Liver (tissue), 9 donors: ENCODE data around the gene PODXL2. TPM values are rescaled to one million over a fixed set of nuclear protein-coding genes. Genes with fewer than 3 reads are reported as not detected.
A peak's percentile ranks its signal among the peaks of the same experiment; 100 is the strongest.

Experiments
- DNase-seq: peaks from one replicate; pipeline ENCODE4 v3.0.0-alpha.2; 2017; ENCODE audit warnings: low spot score
- H3K27ac ChIP-seq, 2 donors: one replicate each; pipeline ENCODE4 v1.7.0; 2013; ENCODE audit warnings: inconsistent platforms in 2 of 2, low read length in 2 of 2, control low read depth in 1 of 2, low read depth in 1 of 2, mild to moderate bottlenecking in 1 of 2
- H3K27me3 ChIP-seq, 4 donors: one replicate each; pipeline versions ENCODE4 v1.6.1 to v1.7.0; 2013; ENCODE audit warnings: low read length in 3 of 4, inconsistent platforms in 1 of 4, mild to moderate bottlenecking in 1 of 4, moderate library complexity in 1 of 4; ENCODE audit not compliant: control insufficient read depth in 4 of 4, insufficient read depth in 4 of 4
- H3K36me3 ChIP-seq, 4 donors: one replicate each; pipeline versions ENCODE4 v1.6.1 to v1.7.0; 2013; ENCODE audit warnings: low read length in 3 of 4, mild to moderate bottlenecking in 3 of 4, low read depth in 1 of 4, moderate library complexity in 1 of 4; ENCODE audit not compliant: control insufficient read depth in 4 of 4, insufficient read depth in 3 of 4
- H3K4me1 ChIP-seq, 4 donors: one replicate each; pipeline versions ENCODE4 v1.6.1 to v1.7.0; 2013; ENCODE audit warnings: low read length in 3 of 4, mild to moderate bottlenecking in 3 of 4, moderate library complexity in 1 of 4; ENCODE audit not compliant: control insufficient read depth in 4 of 4, insufficient read depth in 4 of 4
- H3K4me3 ChIP-seq, 3 donors: one replicate each; pipeline versions ENCODE4 v1.6.1 to v1.7.0; 2013; ENCODE audit warnings: low read length in 3 of 3, control low read depth in 1 of 3, low read depth in 1 of 3, mild to moderate bottlenecking in 1 of 3
- H3K9ac ChIP-seq, 2 donors: one replicate each; pipeline ENCODE4 v1.7.0; 2013; ENCODE audit warnings: low read length in 2 of 2, mild to moderate bottlenecking in 2 of 2, moderate library complexity in 2 of 2, control low read depth in 1 of 2, low read depth in 1 of 2
- H3K9me3 ChIP-seq, 4 donors: one replicate each; pipeline versions ENCODE4 v1.6.1 to v1.7.0; 2013; ENCODE audit warnings: low read length in 3 of 4; ENCODE audit not compliant: control insufficient read depth in 4 of 4
- EGR1 ChIP-seq, 2 donors: IDR thresholded peaks; 2 replicates each; pipeline ENCODE4 v1.6.1; 2016 to 2018; ENCODE audit warnings: antibody characterized with exemption in 2 of 2, low read depth in 2 of 2
- FOXA1 ChIP-seq: IDR thresholded peaks from 2 replicates; pipeline ENCODE4 v1.6.1; 2016; ENCODE audit warnings: antibody characterized with exemption
- FOXA2 ChIP-seq: IDR thresholded peaks from 2 replicates; pipeline ENCODE4 v1.6.1; 2016; ENCODE audit warnings: antibody characterized with exemption
- GABPA ChIP-seq, 2 donors: IDR thresholded peaks in 1 of 2; conservative IDR thresholded peaks in 1 of 2; 2 replicates each; pipeline ENCODE4 v1.6.1; 2016; ENCODE audit warnings: antibody characterized with exemption in 2 of 2, mild to moderate bottlenecking in 1 of 2, moderate library complexity in 1 of 2
- HNF4A ChIP-seq, 2 donors: conservative IDR thresholded peaks; 2 replicates each; pipeline ENCODE4 v1.6.1; 2016; ENCODE audit warnings: antibody characterized with exemption in 2 of 2, mild to moderate bottlenecking in 2 of 2
- HNF4G ChIP-seq: IDR thresholded peaks from 2 replicates; pipeline ENCODE4 v1.6.1; 2016; ENCODE audit warnings: antibody characterized with exemption
- JUND ChIP-seq, 2 donors: IDR thresholded peaks; 2 replicates each; pipeline ENCODE4 v1.6.1; 2016; ENCODE audit warnings: antibody characterized with exemption in 2 of 2
- NR2F2 ChIP-seq: IDR thresholded peaks from 2 replicates; pipeline ENCODE4 v1.6.1; 2016; ENCODE audit warnings: antibody characterized with exemption
- RXRA ChIP-seq, 2 donors: IDR thresholded peaks; 2 replicates each; pipeline ENCODE4 v1.6.1; 2017 to 2018; ENCODE audit warnings: antibody characterized with exemption in 2 of 2, mild to moderate bottlenecking in 1 of 2
- SP1 ChIP-seq: IDR thresholded peaks from 2 replicates; pipeline ENCODE4 v1.6.1; 2018; ENCODE audit warnings: antibody characterized with exemption, mild to moderate bottlenecking
- TAF1 ChIP-seq: conservative IDR thresholded peaks from 2 replicates; pipeline ENCODE4 v1.6.1; 2016; ENCODE audit warnings: antibody characterized with exemption, mild to moderate bottlenecking
- whole genome bisulfite sequencing: extraction: QIAGEN DNeasy Blood & Tissue Kit; methylation state at CpG from one replicate; pipeline ENCODE4 v1.1.7; 2013; 5-methylcytosine and 5-hydroxymethylcytosine counted together
- polyA plus RNA-seq, 2 donors: library from polyadenylated mRNA; stranded (reverse) in 1 of 2; unstranded in 1 of 2; fragments of 200-250 nt in 1 of 2; fragments of >200 nt in 1 of 2; fragmentation: Nextera tagmentation in 1 of 2; extraction: Ambion mirVana in 1 of 2; gene quantifications; one replicate each; pipeline versions ENCODE4 v1.2.1 to v1.2.3, GENCODE V29; 2013 to 2015
- total RNA-seq, 2 donors: library from RNA; depleted of rRNA; stranded (reverse); fragments of >200 nt; gene quantifications; one replicate each; pipeline ENCODE4 v1.2.3, GENCODE V29; 2014
- TF ChIP-seq, protein P1 (sequence below): fragments of 150-350 bp; IDR thresholded peaks from 2 replicates; pipeline ENCODE4 v1.5.1; 2017; ENCODE audit warnings: improper control_type of control experiment, low read depth, low read length; ENCODE audit not compliant: missing input control
- TF ChIP-seq, protein P2 (sequence below): IDR thresholded peaks from 2 replicates; pipeline ENCODE4 v1.6.1; 2016; ENCODE audit warnings: antibody characterized with exemption, mild to moderate bottlenecking
- TF ChIP-seq, protein P3 (sequence below): IDR thresholded peaks from 2 replicates; pipeline ENCODE4 v1.6.1; 2016; ENCODE audit warnings: antibody characterized with exemption
- TF ChIP-seq, protein P4 (sequence below): IDR thresholded peaks from 2 replicates; pipeline ENCODE4 v1.6.1; 2016; ENCODE audit warnings: antibody characterized with exemption
- donor health status: healthy.
- donor health status: healthy.
- donor health status: healthy.
- donor health status: healthy.
- donor health status: healthy.

PODXL2 gene
- total and polyA plus RNA-seq, 4 donors, result 0.47 to 1.4 (median 0.88) TPM

DNA sequence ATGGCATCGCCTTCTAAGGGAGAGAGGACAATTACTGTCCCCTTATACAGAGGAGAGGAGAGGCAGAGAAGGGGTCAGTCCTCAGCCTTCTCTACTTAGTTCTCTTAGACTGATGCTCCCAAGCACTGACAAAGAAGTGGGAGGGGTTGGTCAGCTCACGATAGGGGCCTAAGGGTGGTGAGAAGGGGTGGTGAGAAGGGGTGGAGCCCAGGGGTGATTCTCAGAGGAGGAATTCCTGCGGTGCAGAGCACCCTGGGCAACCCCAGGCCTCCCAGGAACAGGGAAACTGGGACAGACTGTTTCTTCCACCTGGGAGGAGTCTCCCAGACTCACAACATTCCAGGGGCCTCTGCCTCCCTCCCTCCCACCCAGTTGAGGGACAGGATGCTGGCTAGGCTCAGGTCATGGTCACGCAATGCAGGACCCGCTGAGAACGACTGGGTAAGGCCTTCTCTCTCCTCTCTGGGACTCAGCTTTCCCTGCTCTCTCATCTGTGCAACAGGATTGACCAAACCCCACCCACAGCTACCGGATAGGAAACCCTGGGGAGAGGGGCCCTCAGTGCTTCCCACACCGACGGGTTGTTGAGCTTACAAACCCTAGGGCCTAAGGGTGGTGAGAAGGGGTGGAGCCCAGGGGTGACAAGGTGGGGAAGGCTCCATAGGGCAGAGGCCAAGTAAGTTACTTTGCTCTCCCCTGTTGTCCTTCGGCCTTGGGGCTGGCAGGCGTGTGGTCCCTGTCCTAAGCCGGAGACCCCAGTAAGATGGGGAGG is 40.0 kb upstream of the PODXL2 start:
- H3K4me1 ChIP-seq, result peaks cover 5 to 29% (median 23%) of the 10 kb centered on the region in 4 donors
- peak overlapping the region; percentile 88 for H3K27ac ChIP-seq
- H3K9ac ChIP-seq, result peak overlapping the region; percentile 69 to 93
- peak; percentile 57 for DNase-seq
- H3K4me3 ChIP-seq, result peak overlapping the region; percentile 72 to 86 (median 85)
- WGBS, result 19% methylated on average over 12 of the region's 12 CpGs
- H3K27me3 ChIP-seq, result no peaks in the 10 kb centered on the region
- H3K36me3 ChIP-seq, result no peaks in the 10 kb centered on the region
- no peaks in the 10 kb centered on the region for H3K9me3 ChIP-seq
- TF ChIP-seq, protein P1, sequence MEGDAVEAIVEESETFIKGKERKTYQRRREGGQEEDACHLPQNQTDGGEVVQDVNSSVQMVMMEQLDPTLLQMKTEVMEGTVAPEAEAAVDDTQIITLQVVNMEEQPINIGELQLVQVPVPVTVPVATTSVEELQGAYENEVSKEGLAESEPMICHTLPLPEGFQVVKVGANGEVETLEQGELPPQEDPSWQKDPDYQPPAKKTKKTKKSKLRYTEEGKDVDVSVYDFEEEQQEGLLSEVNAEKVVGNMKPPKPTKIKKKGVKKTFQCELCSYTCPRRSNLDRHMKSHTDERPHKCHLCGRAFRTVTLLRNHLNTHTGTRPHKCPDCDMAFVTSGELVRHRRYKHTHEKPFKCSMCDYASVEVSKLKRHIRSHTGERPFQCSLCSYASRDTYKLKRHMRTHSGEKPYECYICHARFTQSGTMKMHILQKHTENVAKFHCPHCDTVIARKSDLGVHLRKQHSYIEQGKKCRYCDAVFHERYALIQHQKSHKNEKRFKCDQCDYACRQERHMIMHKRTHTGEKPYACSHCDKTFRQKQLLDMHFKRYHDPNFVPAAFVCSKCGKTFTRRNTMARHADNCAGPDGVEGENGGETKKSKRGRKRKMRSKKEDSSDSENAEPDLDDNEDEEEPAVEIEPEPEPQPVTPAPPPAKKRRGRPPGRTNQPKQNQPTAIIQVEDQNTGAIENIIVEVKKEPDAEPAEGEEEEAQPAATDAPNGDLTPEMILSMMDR, result no peak
- TF ChIP-seq NR2F2 (no peak), RXRA (IDR thresholded peaks at IDR 0.05) (no peak), SP1 (no peak), HNF4A (conservative IDR thresholded peaks at IDR 0.05) (no peak)
- TF ChIP-seq, protein P2, sequence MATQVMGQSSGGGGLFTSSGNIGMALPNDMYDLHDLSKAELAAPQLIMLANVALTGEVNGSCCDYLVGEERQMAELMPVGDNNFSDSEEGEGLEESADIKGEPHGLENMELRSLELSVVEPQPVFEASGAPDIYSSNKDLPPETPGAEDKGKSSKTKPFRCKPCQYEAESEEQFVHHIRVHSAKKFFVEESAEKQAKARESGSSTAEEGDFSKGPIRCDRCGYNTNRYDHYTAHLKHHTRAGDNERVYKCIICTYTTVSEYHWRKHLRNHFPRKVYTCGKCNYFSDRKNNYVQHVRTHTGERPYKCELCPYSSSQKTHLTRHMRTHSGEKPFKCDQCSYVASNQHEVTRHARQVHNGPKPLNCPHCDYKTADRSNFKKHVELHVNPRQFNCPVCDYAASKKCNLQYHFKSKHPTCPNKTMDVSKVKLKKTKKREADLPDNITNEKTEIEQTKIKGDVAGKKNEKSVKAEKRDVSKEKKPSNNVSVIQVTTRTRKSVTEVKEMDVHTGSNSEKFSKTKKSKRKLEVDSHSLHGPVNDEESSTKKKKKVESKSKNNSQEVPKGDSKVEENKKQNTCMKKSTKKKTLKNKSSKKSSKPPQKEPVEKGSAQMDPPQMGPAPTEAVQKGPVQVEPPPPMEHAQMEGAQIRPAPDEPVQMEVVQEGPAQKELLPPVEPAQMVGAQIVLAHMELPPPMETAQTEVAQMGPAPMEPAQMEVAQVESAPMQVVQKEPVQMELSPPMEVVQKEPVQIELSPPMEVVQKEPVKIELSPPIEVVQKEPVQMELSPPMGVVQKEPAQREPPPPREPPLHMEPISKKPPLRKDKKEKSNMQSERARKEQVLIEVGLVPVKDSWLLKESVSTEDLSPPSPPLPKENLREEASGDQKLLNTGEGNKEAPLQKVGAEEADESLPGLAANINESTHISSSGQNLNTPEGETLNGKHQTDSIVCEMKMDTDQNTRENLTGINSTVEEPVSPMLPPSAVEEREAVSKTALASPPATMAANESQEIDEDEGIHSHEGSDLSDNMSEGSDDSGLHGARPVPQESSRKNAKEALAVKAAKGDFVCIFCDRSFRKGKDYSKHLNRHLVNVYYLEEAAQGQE, result no peak

DNA sequence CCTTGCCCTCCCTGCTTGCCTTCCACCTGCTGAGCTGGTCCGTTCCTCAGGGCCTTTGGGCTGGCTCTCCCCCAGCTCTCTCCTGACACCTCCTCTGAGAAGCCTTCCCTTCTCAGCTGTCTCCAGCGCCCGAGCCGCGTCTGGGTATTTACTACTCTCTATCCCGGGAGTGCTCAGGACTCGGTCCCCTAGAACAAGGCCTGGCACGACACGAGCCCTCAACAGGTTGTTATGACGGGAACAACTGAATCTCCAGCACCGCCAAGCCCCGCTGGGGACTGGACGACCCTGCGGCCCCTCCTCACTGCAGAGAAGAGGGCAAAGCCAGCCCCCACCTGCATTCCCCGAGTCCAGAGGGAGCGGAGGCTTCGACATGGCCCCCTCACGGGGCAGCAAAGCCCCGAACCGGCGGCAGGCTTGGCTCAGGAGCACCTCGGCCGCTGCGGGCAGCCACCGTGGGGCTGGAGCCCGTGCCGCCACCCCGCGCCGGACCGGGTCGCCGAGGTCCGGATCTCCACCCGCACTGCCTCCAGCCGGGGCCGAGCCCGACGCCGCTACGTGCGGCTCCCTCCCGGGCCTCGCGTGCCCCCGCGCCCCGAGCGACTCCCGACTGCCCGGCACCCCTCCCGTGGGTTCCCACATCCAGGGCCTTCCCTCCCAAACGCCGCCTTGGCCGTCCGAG is 39.2 kb upstream of the PODXL2 start:
- no peaks in the 10 kb centered on the region for H3K36me3 ChIP-seq
- TF ChIP-seq, protein P3, sequence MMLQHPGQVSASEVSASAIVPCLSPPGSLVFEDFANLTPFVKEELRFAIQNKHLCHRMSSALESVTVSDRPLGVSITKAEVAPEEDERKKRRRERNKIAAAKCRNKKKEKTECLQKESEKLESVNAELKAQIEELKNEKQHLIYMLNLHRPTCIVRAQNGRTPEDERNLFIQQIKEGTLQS, result no peak
- no peak for TF ChIP-seq HNF4A (conservative IDR thresholded peaks at IDR 0.05)
- TF ChIP-seq TAF1, result no peak
- no peak for TF ChIP-seq FOXA2
- H3K27me3 ChIP-seq, result no peaks in the 10 kb centered on the region
- DNase-seq, result no peak
- peak overlapping the region; percentile 69 to 93 for H3K9ac ChIP-seq
- H3K9me3 ChIP-seq, result no peaks in the 10 kb centered on the region
- peak overlapping the region; percentile 72 to 86 (median 85) for H3K4me3 ChIP-seq
- H3K4me1 ChIP-seq, result peaks cover 5 to 29% (median 23%) of the 10 kb centered on the region in 4 donors
- peak overlapping the region; percentile 88 for H3K27ac ChIP-seq
- WGBS, result under 1% methylated on average over 56 of the region's 56 CpGs

DNA sequence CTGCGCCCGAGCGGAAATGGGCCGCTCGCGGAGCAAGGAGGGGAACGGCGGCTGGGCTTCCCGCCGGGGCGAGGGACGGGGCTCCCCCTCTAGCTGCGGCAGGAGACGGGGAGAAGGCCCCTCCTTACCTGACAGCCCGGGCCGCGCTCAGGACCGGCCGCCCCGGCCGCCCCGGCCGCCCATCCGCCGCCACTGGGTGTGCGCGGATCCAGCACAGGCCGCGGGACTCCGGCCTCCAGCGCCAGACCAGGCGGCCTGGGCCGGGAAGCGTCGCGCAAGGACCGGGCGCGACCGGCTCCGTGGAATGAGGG is 38.7 kb upstream of the PODXL2 start:
- H3K27ac ChIP-seq, result peak overlapping the region; percentile 88
- peak; percentile 47 for DNase-seq
- WGBS, result under 1% methylated on average over 41 of the region's 41 CpGs
- peaks cover 5 to 29% (median 23%) of the 10 kb centered on the region in 4 donors for H3K4me1 ChIP-seq
- H3K4me3 ChIP-seq, result peak overlapping the region; percentile 72 to 86 (median 85)
- no peaks in the 10 kb centered on the region for H3K9me3 ChIP-seq
- no peaks in the 10 kb centered on the region for H3K27me3 ChIP-seq
- no peaks in the 10 kb centered on the region for H3K36me3 ChIP-seq
- peak overlapping the region; percentile 72 to 93 for H3K9ac ChIP-seq
- TF ChIP-seq JUND (IDR thresholded peaks at IDR 0.05) (no peak), HNF4A (conservative IDR thresholded peaks at IDR 0.05) (no peak), GABPA (IDR thresholded peaks at IDR 0.05 in 1 of 2, conservative IDR thresholded peaks at IDR 0.05 in 1 of 2) (no peak), EGR1 (IDR thresholded peaks at IDR 0.05; ENCODE audit: low read depth in 2 of 2) (no peak), FOXA2 (no peak), SP1 (no peak), HNF4G (no peak), NR2F2 (no peak), FOXA1 (no peak)
- TF ChIP-seq, protein P4, sequence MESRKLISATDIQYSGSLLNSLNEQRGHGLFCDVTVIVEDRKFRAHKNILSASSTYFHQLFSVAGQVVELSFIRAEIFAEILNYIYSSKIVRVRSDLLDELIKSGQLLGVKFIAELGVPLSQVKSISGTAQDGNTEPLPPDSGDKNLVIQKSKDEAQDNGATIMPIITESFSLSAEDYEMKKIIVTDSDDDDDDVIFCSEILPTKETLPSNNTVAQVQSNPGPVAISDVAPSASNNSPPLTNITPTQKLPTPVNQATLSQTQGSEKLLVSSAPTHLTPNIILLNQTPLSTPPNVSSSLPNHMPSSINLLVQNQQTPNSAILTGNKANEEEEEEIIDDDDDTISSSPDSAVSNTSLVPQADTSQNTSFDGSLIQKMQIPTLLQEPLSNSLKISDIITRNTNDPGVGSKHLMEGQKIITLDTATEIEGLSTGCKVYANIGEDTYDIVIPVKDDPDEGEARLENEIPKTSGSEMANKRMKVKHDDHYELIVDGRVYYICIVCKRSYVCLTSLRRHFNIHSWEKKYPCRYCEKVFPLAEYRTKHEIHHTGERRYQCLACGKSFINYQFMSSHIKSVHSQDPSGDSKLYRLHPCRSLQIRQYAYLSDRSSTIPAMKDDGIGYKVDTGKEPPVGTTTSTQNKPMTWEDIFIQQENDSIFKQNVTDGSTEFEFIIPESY, result no peak
- TF ChIP-seq, protein P1, result no peak
- TF ChIP-seq, protein P3, result no peak
